Measurements from ENCODE around the gene ZIC1.

DNA sequence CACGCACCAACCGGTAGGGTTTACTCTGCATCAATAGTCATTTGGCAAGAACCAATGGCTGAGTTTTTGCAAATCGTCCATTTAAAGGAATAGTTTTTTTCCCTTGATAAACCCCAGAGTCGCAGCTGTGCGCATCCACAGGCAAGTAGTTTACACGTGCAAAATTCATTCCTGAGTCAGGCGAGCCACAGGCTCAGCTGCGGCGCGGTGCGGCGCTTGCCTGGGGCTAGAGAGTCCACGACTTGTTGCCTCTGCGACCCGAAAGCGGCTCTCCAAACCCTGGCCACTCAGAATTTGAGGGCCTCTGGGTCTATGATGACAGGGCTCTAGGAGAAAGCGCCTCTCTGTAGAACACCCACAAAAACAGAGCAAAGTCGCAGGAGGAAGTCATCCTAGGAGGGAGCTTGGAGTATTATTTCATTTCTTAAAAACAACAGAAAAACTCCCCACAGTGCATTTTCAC lies 39.5 kb upstream of the ZIC1 start:
- TF ChIP-seq SIN3A (IDR thresholded peaks at IDR 0.05; ENCODE audit: low read depth) = no peak
- TF ChIP-seq, protein P1, sequence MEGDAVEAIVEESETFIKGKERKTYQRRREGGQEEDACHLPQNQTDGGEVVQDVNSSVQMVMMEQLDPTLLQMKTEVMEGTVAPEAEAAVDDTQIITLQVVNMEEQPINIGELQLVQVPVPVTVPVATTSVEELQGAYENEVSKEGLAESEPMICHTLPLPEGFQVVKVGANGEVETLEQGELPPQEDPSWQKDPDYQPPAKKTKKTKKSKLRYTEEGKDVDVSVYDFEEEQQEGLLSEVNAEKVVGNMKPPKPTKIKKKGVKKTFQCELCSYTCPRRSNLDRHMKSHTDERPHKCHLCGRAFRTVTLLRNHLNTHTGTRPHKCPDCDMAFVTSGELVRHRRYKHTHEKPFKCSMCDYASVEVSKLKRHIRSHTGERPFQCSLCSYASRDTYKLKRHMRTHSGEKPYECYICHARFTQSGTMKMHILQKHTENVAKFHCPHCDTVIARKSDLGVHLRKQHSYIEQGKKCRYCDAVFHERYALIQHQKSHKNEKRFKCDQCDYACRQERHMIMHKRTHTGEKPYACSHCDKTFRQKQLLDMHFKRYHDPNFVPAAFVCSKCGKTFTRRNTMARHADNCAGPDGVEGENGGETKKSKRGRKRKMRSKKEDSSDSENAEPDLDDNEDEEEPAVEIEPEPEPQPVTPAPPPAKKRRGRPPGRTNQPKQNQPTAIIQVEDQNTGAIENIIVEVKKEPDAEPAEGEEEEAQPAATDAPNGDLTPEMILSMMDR (IDR thresholded peaks at IDR 0.05 in 2 of 3, conservative IDR thresholded peaks at IDR 0.05 in 1 of 3; ENCODE audit: borderline replicate concordance in 1 of 3, insufficient read depth in 1 of 3, low read depth in 2 of 3, low read length in 2 of 3) = no peak
- TF ChIP-seq POLR2AphosphoS5 (IDR thresholded peaks at IDR 0.05; ENCODE audit: low read depth, low read length) = no peak
- no peak for TF ChIP-seq POLR2A (IDR thresholded peaks at IDR 0.05; ENCODE audit: borderline replicate concordance, extremely low read depth, insufficient read depth, insufficient read length)
- TF ChIP-seq YY1 (IDR thresholded peaks at IDR 0.05; ENCODE audit: extremely low read depth, insufficient replicate concordance, low read depth, low read length) = no peak

All from HCT116 (cell line).